CD4-positive, CD25-positive, alpha-beta regulatory T cell (primary cell): Measurements from ENCODE around the gene COL5A1. TPM values are rescaled to one million over a fixed set of nuclear protein-coding genes. Genes with fewer than 3 reads are reported as not detected.

ENCODE experiments used
- ATAC-seq, 2 donors: fragments of 150-1000 bp; cut with Tn5 transposase; one replicate each; pipeline ENCODE4 v1.10.0; 2021; ENCODE audit warnings: low read depth in 2 of 2, moderate number of reproducible peaks in 2 of 2, moderate library complexity in 1 of 2
- DNase-seq, 3 donors: peaks; one replicate each; pipeline versions ENCODE4 v3.0.0 to v3.0.0-alpha.2; 2012 to 2022; ENCODE audit warnings: mixed read lengths in 1 of 3
- H3K27ac ChIP-seq: one replicate; pipeline ENCODE4 v1.7.0; 2013; ENCODE audit warnings: mild to moderate bottlenecking, low read length; ENCODE audit not compliant: insufficient read depth, poor library complexity, severe bottlenecking
- H3K27me3 ChIP-seq: one replicate; pipeline ENCODE4 v1.7.0; 2013; ENCODE audit warnings: low read length; ENCODE audit not compliant: control insufficient read depth, insufficient read depth
- H3K36me3 ChIP-seq: one replicate; pipeline ENCODE4 v1.7.0; 2013; ENCODE audit warnings: mild to moderate bottlenecking, low read length, moderate library complexity; ENCODE audit not compliant: control insufficient read depth, insufficient read depth
- H3K4me1 ChIP-seq: 2 replicates; pipeline ENCODE4 v1.7.0; 2013; ENCODE audit warnings: mild to moderate bottlenecking, low read length; ENCODE audit not compliant: insufficient read depth, control insufficient read depth, poor library complexity, severe bottlenecking
- H3K4me3 ChIP-seq: one replicate; pipeline ENCODE4 v1.7.0; 2013; ENCODE audit warnings: low read depth, mild to moderate bottlenecking, low read length, moderate library complexity
- H3K9me3 ChIP-seq, 2 experiments: 1 replicate in 1 of 2; 2 replicates in 1 of 2; pipeline ENCODE4 v1.7.0; 2013; ENCODE audit warnings: low read length in 2 of 2, mild to moderate bottlenecking in 1 of 2, moderate library complexity in 1 of 2; ENCODE audit not compliant: control insufficient read depth in 2 of 2
- H3K27ac Mint-ChIP-seq, 3 donors: one replicate each; pipeline ENCODE4 v1.8.0; 2020 to 2022; ENCODE audit warnings: mild to moderate bottlenecking in 3 of 3, mixed read lengths in 3 of 3, moderate library complexity in 2 of 3
- H3K27me3 Mint-ChIP-seq: one replicate; pipeline ENCODE4 v1.8.0; 2022; ENCODE audit warnings: mild to moderate bottlenecking, mixed read lengths
- H3K36me3 Mint-ChIP-seq: one replicate; pipeline ENCODE4 v1.8.0; 2020; ENCODE audit warnings: mixed read lengths
- H3K4me1 Mint-ChIP-seq, 4 donors: one replicate each; pipeline ENCODE4 v1.8.0; 2020 to 2022; ENCODE audit warnings: mixed read lengths in 4 of 4, mild to moderate bottlenecking in 1 of 4
- H3K4me3 Mint-ChIP-seq, 4 donors: one replicate each; pipeline ENCODE4 v1.8.0; 2020 to 2022; ENCODE audit warnings: mild to moderate bottlenecking in 4 of 4, mixed read lengths in 4 of 4, moderate library complexity in 3 of 4
- H3K9me3 Mint-ChIP-seq, 7 donors: one replicate each; pipeline ENCODE4 v1.8.0; 2020 to 2022; ENCODE audit warnings: mixed read lengths in 7 of 7, mild to moderate bottlenecking in 3 of 7, moderate library complexity in 2 of 7
- polyA plus RNA-seq, 4 donors: library from polyadenylated mRNA; unstranded; fragments of 300-500 nt; fragmentation: Illumina TruSeq; gene quantifications; one replicate each; pipeline ENCODE4 v1.2.3, GENCODE V29; 2021
- total RNA-seq: library from RNA; stranded (reverse); gene quantifications from one replicate; pipeline ENCODE4 v1.2.3, GENCODE V29; 2022

COL5A1 gene
- total and polyA plus RNA-seq, 5 donors from 2014 or later: 0.02 to 1.7 (median 0.10) TPM; not detected in 2

DNA sequence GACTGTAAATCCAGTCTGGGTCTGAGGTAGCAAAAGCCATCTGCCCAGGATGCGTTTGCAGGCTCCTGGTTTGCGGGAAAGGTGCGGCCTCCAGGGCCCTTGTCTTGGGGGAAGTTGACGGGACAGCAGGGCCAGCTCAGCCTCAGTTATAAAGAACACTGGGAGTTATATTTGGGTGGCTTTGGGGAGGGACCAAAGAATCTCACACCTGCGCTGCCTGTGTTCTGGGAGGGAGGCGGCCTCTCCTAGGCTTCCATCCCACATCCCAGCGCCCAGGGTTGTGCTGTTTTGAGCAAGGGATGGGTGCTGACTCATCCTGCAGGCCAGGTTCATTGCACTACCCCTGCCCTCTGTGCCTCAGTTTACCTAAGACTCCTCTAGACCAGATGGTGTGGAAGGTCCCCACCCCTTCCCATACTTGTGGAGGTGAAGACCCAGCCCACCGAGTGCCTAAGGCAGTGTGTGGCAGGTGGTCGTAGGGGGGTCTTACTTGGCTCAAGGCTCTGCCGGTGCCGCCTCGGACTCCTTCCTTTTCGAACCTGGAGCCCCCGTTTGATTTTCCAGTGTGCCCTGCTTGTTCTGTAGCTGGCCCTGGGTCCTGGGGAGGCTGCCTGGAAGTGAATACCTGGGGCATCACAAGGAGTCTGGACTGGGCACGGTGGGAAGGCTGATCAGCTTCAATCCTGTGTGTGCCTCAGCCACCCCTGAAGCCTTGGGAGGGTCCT, 199.7 kb downstream of the COL5A1 start:
- no peak overlapping the region for H3K27ac ChIP-seq
- no peak overlapping the region for H3K4me3 ChIP-seq
- DNase-seq (no peak), ATAC-seq (no peak)
- H3K27me3 Mint-ChIP-seq: no peaks in the 10 kb centered on the region
- no peaks in the 10 kb centered on the region for H3K9me3 ChIP-seq
- H3K36me3 ChIP-seq: no peaks in the 10 kb centered on the region
- H3K36me3 Mint-ChIP-seq: no peaks in the 10 kb centered on the region
- no peak overlapping the region for H3K4me3 Mint-ChIP-seq
- no peaks in the 10 kb centered on the region for H3K4me1 ChIP-seq
- no peak overlapping the region for H3K27ac Mint-ChIP-seq
- no peaks in the 10 kb centered on the region for H3K9me3 Mint-ChIP-seq
- no peaks in the 10 kb centered on the region for H3K27me3 ChIP-seq
- H3K4me1 Mint-ChIP-seq: no peaks in the 10 kb centered on the region

DNA sequence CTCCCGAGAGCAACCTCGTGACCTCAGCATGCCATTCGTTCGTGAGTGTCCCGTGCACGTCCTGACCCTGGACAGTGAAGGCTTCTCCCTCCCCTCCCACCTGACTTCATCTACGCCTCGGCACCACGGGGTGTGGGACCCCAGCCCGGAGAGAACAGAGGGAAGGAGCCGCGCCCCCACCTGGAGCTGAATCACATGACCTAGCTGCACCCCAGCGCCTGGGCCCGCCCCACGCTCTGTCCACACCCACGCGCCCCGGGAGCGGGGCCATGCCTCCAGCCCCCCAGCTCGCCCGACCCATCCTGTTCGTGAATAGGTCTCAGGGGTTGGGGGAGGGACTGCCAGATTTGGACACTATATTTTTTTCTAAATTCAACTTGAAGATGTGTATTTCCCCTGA, 200.7 kb downstream of the COL5A1 start:
- Histone ChIP-seq H3K27me3 (no peaks in the 10 kb centered on the region), H3K9me3 (no peaks in the 10 kb centered on the region), H3K27ac (no peak overlapping the region), H3K4me1 (no peaks in the 10 kb centered on the region), H3K4me3 (no peak overlapping the region), H3K36me3 (no peaks in the 10 kb centered on the region)
- DNase-seq: no peak
- ATAC-seq: no peak
- Mint-ChIP-seq H3K4me3 (no peak overlapping the region), H3K9me3 (no peaks in the 10 kb centered on the region), H3K27ac (no peak overlapping the region), H3K27me3 (no peaks in the 10 kb centered on the region), H3K36me3 (no peaks in the 10 kb centered on the region), H3K4me1 (no peaks in the 10 kb centered on the region)

DNA sequence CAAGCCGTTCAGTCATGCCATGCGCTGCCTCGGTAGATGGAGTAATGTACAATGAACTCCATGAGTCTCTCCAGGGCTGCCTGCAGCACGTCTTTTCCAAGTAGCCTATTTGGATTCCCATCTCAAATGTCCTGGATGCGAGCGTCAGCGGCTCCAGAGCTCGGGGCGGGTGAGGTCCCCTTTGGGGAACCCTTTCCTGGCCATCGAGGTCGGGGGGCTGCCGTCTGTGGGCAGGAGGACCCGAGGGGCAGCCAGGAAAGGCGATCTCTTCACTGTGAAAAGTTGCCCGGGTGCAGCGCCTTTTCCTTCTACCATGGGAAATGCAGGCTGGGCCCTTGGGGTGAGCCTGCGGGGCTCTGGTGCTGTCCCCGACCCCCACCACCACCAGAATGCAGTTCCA, 202.1 kb downstream of the COL5A1 start:
- H3K27me3 ChIP-seq: no peaks in the 10 kb centered on the region

DNA sequence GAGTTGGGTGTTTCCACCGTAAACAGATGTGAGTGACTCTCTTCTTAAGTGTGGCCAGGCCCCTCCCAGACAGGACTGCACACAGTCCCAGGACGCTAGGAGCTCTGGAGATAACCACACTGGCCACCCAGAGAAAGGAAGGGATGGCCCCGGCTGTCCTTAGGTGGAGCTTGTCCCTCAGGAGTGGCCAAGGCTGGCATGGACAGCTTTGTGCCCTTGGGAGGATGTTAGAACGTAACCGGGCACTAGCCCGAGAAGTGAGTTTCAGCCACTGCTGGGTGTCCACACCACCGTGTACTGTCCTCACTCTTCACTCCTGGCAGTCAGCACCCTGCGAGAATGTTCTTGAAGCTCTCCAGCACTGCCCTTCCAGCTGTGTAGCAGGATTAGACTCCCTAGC, 203.2 kb downstream of the COL5A1 start:
- Histone ChIP-seq H3K4me1 (no peaks in the 10 kb centered on the region), H3K27me3 (no peaks in the 10 kb centered on the region), H3K4me3 (no peak overlapping the region), H3K27ac (no peak overlapping the region), H3K36me3 (no peaks in the 10 kb centered on the region), H3K9me3 (no peaks in the 10 kb centered on the region)
- ATAC-seq (no peak), DNase-seq (no peak)
- H3K27ac Mint-ChIP-seq: no peak overlapping the region
- no peaks in the 10 kb centered on the region for H3K4me1 Mint-ChIP-seq
- no peaks in the 10 kb centered on the region for H3K36me3 Mint-ChIP-seq
- H3K9me3 Mint-ChIP-seq: no peaks in the 10 kb centered on the region
- no peak overlapping the region for H3K4me3 Mint-ChIP-seq
- no peaks in the 10 kb centered on the region for H3K27me3 Mint-ChIP-seq

More for the DNA sequence above, 202.1 kb downstream of the COL5A1 start:
- no peaks in the 10 kb centered on the region for H3K27me3 Mint-ChIP-seq
- no peak overlapping the region for H3K4me3 Mint-ChIP-seq
- Histone ChIP-seq H3K9me3 (no peaks in the 10 kb centered on the region), H3K36me3 (no peaks in the 10 kb centered on the region), H3K27ac (no peak overlapping the region), H3K4me3 (no peak overlapping the region), H3K4me1 (no peaks in the 10 kb centered on the region)
- H3K4me1 Mint-ChIP-seq: no peaks in the 10 kb centered on the region
- H3K27ac Mint-ChIP-seq: peak overlapping the region in 1 of 3 donors; percentile 53
- H3K9me3 Mint-ChIP-seq: no peaks in the 10 kb centered on the region
- no peak for ATAC-seq
- no peaks in the 10 kb centered on the region for H3K36me3 Mint-ChIP-seq
- no peak for DNase-seq

DNA sequence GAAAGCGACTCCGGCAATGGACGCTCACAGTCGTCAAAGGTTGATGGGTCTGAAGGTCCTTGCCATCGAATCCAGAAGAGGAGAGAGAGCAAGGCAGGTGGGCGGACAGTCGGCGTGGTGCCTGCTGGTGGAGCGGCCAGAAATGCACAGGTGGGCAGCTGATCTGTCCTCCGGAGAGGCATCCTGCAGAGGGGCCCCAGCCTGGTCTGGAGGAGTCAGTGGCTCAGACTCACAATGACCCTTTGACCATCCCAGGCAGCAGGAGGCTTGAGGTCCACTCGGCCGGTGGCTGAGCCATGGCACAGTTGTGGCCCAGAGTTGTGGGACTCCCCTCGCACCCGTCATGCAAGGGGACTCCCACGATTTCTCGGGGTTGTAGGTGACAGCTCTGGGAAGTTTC, 204.6 kb downstream of the COL5A1 start:
- no peak overlapping the region for H3K4me3 Mint-ChIP-seq
- H3K27ac Mint-ChIP-seq: no peak overlapping the region
- Histone ChIP-seq H3K4me3 (no peak overlapping the region), H3K36me3 (no peaks in the 10 kb centered on the region), H3K27ac (no peak overlapping the region), H3K27me3 (no peaks in the 10 kb centered on the region), H3K4me1 (no peaks in the 10 kb centered on the region), H3K9me3 (peaks cover 0 to 5% of the 10 kb centered on the region in 2 experiments)
- no peaks in the 10 kb centered on the region for H3K36me3 Mint-ChIP-seq
- no peak for ATAC-seq
- DNase-seq: no peak
- H3K27me3 Mint-ChIP-seq: no peaks in the 10 kb centered on the region
- H3K4me1 Mint-ChIP-seq: no peaks in the 10 kb centered on the region
- H3K9me3 Mint-ChIP-seq: peaks cover 0 to 3% (median 0%) of the 10 kb centered on the region in 7 donors

- Mint-ChIP-seq H3K9me3 (peaks cover 0 to 3% (median 0%) of the 10 kb centered on the region in 7 donors), H3K27ac (no peak overlapping the region), H3K4me1 (no peaks in the 10 kb centered on the region), H3K4me3 (no peak overlapping the region), H3K27me3 (no peaks in the 10 kb centered on the region), H3K36me3 (no peaks in the 10 kb centered on the region)
- Histone ChIP-seq H3K4me3 (no peak overlapping the region), H3K36me3 (no peaks in the 10 kb centered on the region), H3K9me3 (peaks cover 0 to 5% of the 10 kb centered on the region in 2 experiments), H3K27ac (no peak overlapping the region), H3K27me3 (no peaks in the 10 kb centered on the region), H3K4me1 (no peaks in the 10 kb centered on the region)
- ATAC-seq (no peak), DNase-seq (no peak)
These were observed 205.1 kb downstream of the COL5A1 start for GRCh38 chr9:134846699-134847098.

DNA sequence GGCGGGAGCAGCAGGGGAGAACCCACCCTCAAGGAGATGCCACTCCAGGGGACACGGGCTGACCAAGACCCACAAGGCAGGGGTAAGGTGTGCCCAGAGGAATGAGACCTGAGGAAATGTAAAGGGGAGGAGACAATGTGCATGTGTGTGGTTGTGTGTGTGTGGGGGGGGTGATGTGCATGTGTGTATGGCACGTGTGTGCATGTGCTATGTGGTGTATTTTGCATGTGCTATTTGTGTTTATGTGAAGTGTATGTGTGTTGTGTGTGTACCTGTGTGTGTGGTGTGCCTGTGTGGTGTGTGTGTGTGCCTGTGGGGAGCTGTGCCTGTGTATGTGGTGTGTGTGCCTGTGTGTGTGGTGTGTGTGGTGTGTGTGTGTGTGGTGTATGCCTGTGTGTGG, 205.5 kb downstream of the COL5A1 start:
- no peak overlapping the region for H3K27ac Mint-ChIP-seq
- peaks cover 0 to 3% (median 0%) of the 10 kb centered on the region in 7 donors for H3K9me3 Mint-ChIP-seq
- H3K4me3 Mint-ChIP-seq: no peak overlapping the region
- H3K36me3 Mint-ChIP-seq: no peaks in the 10 kb centered on the region
- H3K4me1 ChIP-seq: no peaks in the 10 kb centered on the region
- ATAC-seq: no peak
- no peaks in the 10 kb centered on the region for H3K4me1 Mint-ChIP-seq
- H3K27me3 ChIP-seq: no peaks in the 10 kb centered on the region
- H3K4me3 ChIP-seq: no peak overlapping the region
- no peak overlapping the region for H3K27ac ChIP-seq
- H3K9me3 ChIP-seq: peaks cover 0 to 5% of the 10 kb centered on the region in 2 experiments
- H3K36me3 ChIP-seq: no peaks in the 10 kb centered on the region
- H3K27me3 Mint-ChIP-seq: no peaks in the 10 kb centered on the region
- no peak for DNase-seq

GRCh38 chr9:134847752-134848432, 206.3 kb downstream of the COL5A1 start:
- H3K4me1 Mint-ChIP-seq: no peaks in the 10 kb centered on the region
- no peaks in the 10 kb centered on the region for H3K36me3 Mint-ChIP-seq
- peaks cover 0 to 5% of the 10 kb centered on the region in 2 experiments for H3K9me3 ChIP-seq
- H3K27me3 ChIP-seq: no peaks in the 10 kb centered on the region
- H3K9me3 Mint-ChIP-seq: peaks cover 0 to 3% (median 0%) of the 10 kb centered on the region in 7 donors
- no peaks in the 10 kb centered on the region for H3K4me1 ChIP-seq
- DNase-seq: no peak
- no peaks in the 10 kb centered on the region for H3K27me3 Mint-ChIP-seq
- ATAC-seq: no peak
- no peaks in the 10 kb centered on the region for H3K36me3 ChIP-seq
- H3K4me3 Mint-ChIP-seq: no peak overlapping the region
- H3K27ac Mint-ChIP-seq: no peak overlapping the region
- H3K27ac ChIP-seq: no peak overlapping the region
- H3K4me3 ChIP-seq: no peak overlapping the region
